Keratinocyte (primary cell): ENCODE results near the gene TRUB1.

ENCODE experiments used
- EZH2 ChIP-seq: IDR thresholded peaks from one replicate; pipeline ENCODE4 v1.6.1; 2012; ENCODE audit warnings: inconsistent platforms, mild to moderate bottlenecking, low read length, moderate library complexity
- TF ChIP-seq, protein P1 (sequence below), 3 experiments: IDR thresholded peaks in 1 of 3; conservative IDR thresholded peaks in 1 of 3; optimal IDR thresholded peaks in 1 of 3; 2 replicates in 2 of 3; 3 replicates in 1 of 3; pipeline versions ENCODE3 to v1.5.1; 2011; ENCODE audit warnings: low read length in 3 of 3, mild to moderate bottlenecking in 3 of 3, moderate library complexity in 2 of 3, control low read depth in 1 of 3, inconsistent platforms in 1 of 3; ENCODE audit not compliant: insufficient read depth in 2 of 3; ENCODE audit errors: extremely low read depth in 1 of 3

DNA sequence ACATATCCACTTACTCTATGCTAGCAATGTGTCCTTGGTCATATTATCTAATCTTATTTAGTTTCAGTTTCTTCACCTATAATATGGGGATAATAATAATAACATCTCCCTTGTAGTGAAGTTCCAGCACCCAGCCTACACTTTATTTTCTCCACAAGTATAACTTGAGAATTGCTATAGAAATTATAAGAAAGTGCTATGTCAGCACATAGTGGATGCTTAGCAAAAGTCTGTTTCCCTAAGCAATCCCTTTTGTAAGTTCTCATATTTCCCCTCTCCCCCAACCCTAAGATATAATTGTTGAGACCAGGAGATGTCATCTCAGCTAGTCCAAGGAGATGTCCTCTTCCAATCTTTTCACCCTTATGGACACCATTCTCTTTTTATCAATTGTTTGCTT is 5.8 kb upstream of the TRUB1 start:
- TF ChIP-seq, protein P1, sequence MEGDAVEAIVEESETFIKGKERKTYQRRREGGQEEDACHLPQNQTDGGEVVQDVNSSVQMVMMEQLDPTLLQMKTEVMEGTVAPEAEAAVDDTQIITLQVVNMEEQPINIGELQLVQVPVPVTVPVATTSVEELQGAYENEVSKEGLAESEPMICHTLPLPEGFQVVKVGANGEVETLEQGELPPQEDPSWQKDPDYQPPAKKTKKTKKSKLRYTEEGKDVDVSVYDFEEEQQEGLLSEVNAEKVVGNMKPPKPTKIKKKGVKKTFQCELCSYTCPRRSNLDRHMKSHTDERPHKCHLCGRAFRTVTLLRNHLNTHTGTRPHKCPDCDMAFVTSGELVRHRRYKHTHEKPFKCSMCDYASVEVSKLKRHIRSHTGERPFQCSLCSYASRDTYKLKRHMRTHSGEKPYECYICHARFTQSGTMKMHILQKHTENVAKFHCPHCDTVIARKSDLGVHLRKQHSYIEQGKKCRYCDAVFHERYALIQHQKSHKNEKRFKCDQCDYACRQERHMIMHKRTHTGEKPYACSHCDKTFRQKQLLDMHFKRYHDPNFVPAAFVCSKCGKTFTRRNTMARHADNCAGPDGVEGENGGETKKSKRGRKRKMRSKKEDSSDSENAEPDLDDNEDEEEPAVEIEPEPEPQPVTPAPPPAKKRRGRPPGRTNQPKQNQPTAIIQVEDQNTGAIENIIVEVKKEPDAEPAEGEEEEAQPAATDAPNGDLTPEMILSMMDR (optimal IDR thresholded peaks at IDR 0.05 in 1 of 3, IDR thresholded peaks at IDR 0.05 in 1 of 3, conservative IDR thresholded peaks at IDR 0.05 in 1 of 3; ENCODE audit: extremely low read depth in 1 of 3, insufficient read depth in 2 of 3, low read length in 3 of 3) = no peak
- no peak for TF ChIP-seq EZH2
